WERI-Rb-1 (cell line): Measurements from ENCODE around the gene PC.
A peak's percentile ranks its signal among the peaks of the same experiment; 100 is the strongest.

Source experiments
- DNase-seq: peaks from one replicate; pipeline ENCODE4 v3.0.0-alpha.2; 2020
- H3K27ac ChIP-seq: fragments of 250-450 bp; sonication (Bioruptor Pico); 2 replicates; pipeline ENCODE4 v1.5.1; 2020; ENCODE audit warnings: mild to moderate bottlenecking, moderate library complexity
- H3K27me3 ChIP-seq: fragments of 250-450 bp; sonication (Bioruptor Pico); 2 replicates; pipeline ENCODE4 v1.5.1; 2021; ENCODE audit warnings: mild to moderate bottlenecking, low read depth, moderate library complexity; ENCODE audit not compliant: insufficient read depth, severe bottlenecking
- H3K36me3 ChIP-seq: fragments of 250-450 bp; sonication (Bioruptor Pico); 2 replicates; pipeline ENCODE4 v1.5.1; 2020; ENCODE audit warnings: mild to moderate bottlenecking, moderate library complexity
- H3K4me3 ChIP-seq: 2 replicates; pipeline ENCODE4 v1.5.1; 2011; ENCODE audit warnings: low read depth, mild to moderate bottlenecking, control low read depth, low read length
- H3K9me3 ChIP-seq: fragments of 250-450 bp; sonication (Bioruptor Pico); 2 replicates; pipeline ENCODE4 v1.5.1; 2021; ENCODE audit warnings: mild to moderate bottlenecking, moderate library complexity; ENCODE audit not compliant: severe bottlenecking
- CTCF ChIP-seq: IDR thresholded peaks from 2 replicates; pipeline ENCODE4 v1.5.1; 2011; ENCODE audit warnings: low read depth, mild to moderate bottlenecking, control low read depth, inconsistent platforms, low read length

PC gene

GRCh38 chr11:66857234-66857926 is 100.8 kb downstream of the PC start:
- no peak for DNase-seq
- Histone ChIP-seq H3K4me3 (peak overlapping the region; percentile 38), H3K9me3 (no peaks in the 10 kb centered on the region), H3K27ac (0 out of 2 replicates have a peak overlapping the region, but pooled peaks have one; percentile 29), H3K27me3 (no peaks in the 10 kb centered on the region), H3K36me3 (peaks cover 5% of the 10 kb centered on the region; the same call in 1 of the 2 replicates)
- no peak for TF ChIP-seq CTCF

- peak within 1 kb of the TSS; percentile 80 for H3K4me3 ChIP-seq
- no peaks in the 10 kb centered on the region for H3K9me3 ChIP-seq
- DNase-seq, result no peak
- H3K36me3 ChIP-seq, result peaks cover 5% of the 10 kb centered on the region; the same call in 1 of the 2 replicates
- no peaks in the 10 kb centered on the region for H3K27me3 ChIP-seq
- no peak for TF ChIP-seq CTCF
- peak within 1 kb of the TSS; percentile 88 for H3K27ac ChIP-seq
Observed at GRCh38 chr11:66856496-66857233, 101.5 kb downstream of the PC start, which contains the start of gene LRFN4. TSS of gene LRFN4 (plus strand) at chr11:66857064. CDS start at chr11:66857745, 681 bp downstream.

GRCh38 chr11:66855574-66856495 is 102.3 kb downstream of the PC start:
- TF ChIP-seq CTCF, result no peak
- H3K27me3 ChIP-seq, result no peaks in the 10 kb centered on the region
- H3K27ac ChIP-seq, result peak overlapping the region; percentile 88
- H3K9me3 ChIP-seq, result no peaks in the 10 kb centered on the region
- peak overlapping the region; percentile 80 for H3K4me3 ChIP-seq
- DNase-seq, result peak; percentile 96
- H3K36me3 ChIP-seq, result peaks cover 5% of the 10 kb centered on the region; the same call in 1 of the 2 replicates

- no peak for DNase-seq
- no peak for TF ChIP-seq CTCF
Observed at GRCh38 chr11:66854729-66855211, 103.4 kb downstream of the PC start.

GRCh38 chr11:66854231-66854661 is 103.9 kb downstream of the PC start:
- no peak for TF ChIP-seq CTCF
- no peak for DNase-seq
- H3K36me3 ChIP-seq, result peaks cover 5% of the 10 kb centered on the region; the same call in 1 of the 2 replicates
- no peaks in the 10 kb centered on the region for H3K9me3 ChIP-seq
- no peak overlapping the region for H3K4me3 ChIP-seq
- H3K27ac ChIP-seq, result no peak overlapping the region
- no peaks in the 10 kb centered on the region for H3K27me3 ChIP-seq

More at GRCh38 chr11:66854729-66855211, 103.4 kb downstream of the PC start:
- H3K27me3 ChIP-seq, result no peaks in the 10 kb centered on the region
- H3K36me3 ChIP-seq, result peaks cover 5% of the 10 kb centered on the region; the same call in 1 of the 2 replicates
- no peak overlapping the region for H3K4me3 ChIP-seq
- H3K27ac ChIP-seq, result no peak overlapping the region
- no peaks in the 10 kb centered on the region for H3K9me3 ChIP-seq
